GM12878 (cell line): ENCODE results near the gene SLC44A3. TPM values are rescaled to one million over a fixed set of nuclear protein-coding genes. Genes with fewer than 3 reads are reported as not detected.

Experiments
- ATAC-seq: fragments of 200-7000 bp; cut with Tn5 transposase; 3 replicates; pipeline ENCODE4 v1.9.1; 2020; ENCODE audit warnings: mild to moderate bottlenecking, moderate library complexity
- BruUV-seq: library from RNA; stranded (reverse); fragments of 400-500 nt; replicated peaks from 2 replicates; lab custom pipeline; 2021; lab: Mats Ljungman, UMichigan
- CTCF ChIA-PET: fragments of 300-600 bp; sonication (Branson Sonifier 250); formaldehyde crosslinking; extraction: SDS; loops from one replicate; lab custom pipeline; 2021; ENCODE audit warnings: inconsistent platforms; lab: Yijun Ruan, JAX
- POLR2A ChIA-PET: fragments of 350-600 bp; formaldehyde crosslinking; extraction: SDS; loops from one replicate; lab custom pipeline; 2021; ENCODE audit warnings: inconsistent platforms; lab: Charles Lee
- RAD21 ChIA-PET: fragments of 300-600 bp; sonication (Branson Sonifier 250); formaldehyde crosslinking; loops from one replicate; lab custom pipeline; 2023; ENCODE audit warnings: antibody characterized with exemption; ENCODE audit not compliant: unreplicated experiment; lab: Charles Lee
- SMC1A ChIA-PET: fragments of 300-600 bp; sonication (Branson Sonifier 250); formaldehyde crosslinking; loops from one replicate; lab custom pipeline; 2023; ENCODE audit not compliant: unreplicated experiment, uncharacterized antibody; lab: Charles Lee
- DNase-seq: peaks from one replicate; pipeline ENCODE4 v3.0.0-alpha.2; 2011; ENCODE audit warnings: low read depth, low spot score
- FAIRE-seq: peaks from 3 replicates; lab custom pipeline; 2011; peaks lifted over from hg19 to GRCh38; lab: Jason Lieb, UNC
- H2AFZ ChIP-seq: 2 replicates; pipeline ENCODE4 v1.6.0; 2011; ENCODE audit warnings: low read depth, low read length, control low read depth; ENCODE audit not compliant: control insufficient read depth
- H3K27ac ChIP-seq: 2 replicates; pipeline ENCODE4 v1.5.1; 2011; ENCODE audit warnings: control low read depth; ENCODE audit not compliant: control insufficient read depth, insufficient read depth
- H3K27me3 ChIP-seq, 2 experiments: replicated peaks in 1 of 2; 2 replicates each; pipeline versions ENCODE4 v1.6.0 to v1.6.1; 2011; ENCODE audit warnings: low read length in 1 of 2; ENCODE audit not compliant: control insufficient read depth in 2 of 2, insufficient read depth in 2 of 2
- H3K36me3 ChIP-seq, 2 experiments: 2 replicates each; pipeline ENCODE4 v1.5.1; 2011; ENCODE audit warnings: low read length in 1 of 2; ENCODE audit not compliant: control insufficient read depth in 2 of 2, insufficient read depth in 2 of 2
- H3K4me1 ChIP-seq: 2 replicates; pipeline ENCODE4 v1.6.1; 2011; ENCODE audit warnings: mild to moderate bottlenecking, low read length, moderate library complexity, mixed read lengths; ENCODE audit not compliant: control insufficient read depth, insufficient read depth
- H3K4me2 ChIP-seq: 2 replicates; pipeline ENCODE4 v1.6.0; 2011; ENCODE audit warnings: control low read depth; ENCODE audit not compliant: control insufficient read depth, insufficient read depth
- H3K4me3 ChIP-seq: fragments of 200-600 bp; sonication (generic); 2 replicates; pipeline ENCODE4 v1.5.1; 2016
- H3K79me2 ChIP-seq: 2 replicates; pipeline ENCODE4 v1.6.0; 2011; ENCODE audit warnings: low read length; ENCODE audit not compliant: control insufficient read depth, insufficient read depth
- H3K9ac ChIP-seq: 2 replicates; pipeline ENCODE4 v1.8.0; 2011; ENCODE audit warnings: low read length, control low read depth, mixed read lengths; ENCODE audit not compliant: control insufficient read depth, insufficient read depth
- H3K9me3 ChIP-seq: replicated peaks from 3 replicates; pipeline ENCODE4 v1.5.1; 2011; ENCODE audit warnings: mild to moderate bottlenecking, low read length; ENCODE audit not compliant: control insufficient read depth, insufficient read depth
- H4K20me1 ChIP-seq: 2 replicates; pipeline ENCODE4 v1.6.0; 2011; ENCODE audit not compliant: control insufficient read depth, insufficient read depth
- CHD1 ChIP-seq: IDR thresholded peaks from 2 replicates; pipeline ENCODE4 v1.6.1; 2012; ENCODE audit warnings: low read depth, low read length, improper control_type of control experiment
- DPF2 ChIP-seq: fragments of 450-650 bp; IDR thresholded peaks from 2 replicates; pipeline ENCODE4 v1.6.1; 2017; ENCODE audit warnings: mild to moderate bottlenecking
- IKZF1 ChIP-seq: fragments of 450-650 bp; conservative IDR thresholded peaks from 2 replicates; pipeline ENCODE4 v1.6.1; 2017; ENCODE audit warnings: antibody characterized with exemption, mild to moderate bottlenecking
- JUNB ChIP-seq: IDR thresholded peaks from 2 replicates; pipeline ENCODE4 v1.6.1; 2016; ENCODE audit warnings: antibody characterized with exemption, mild to moderate bottlenecking
- MEF2A ChIP-seq: IDR thresholded peaks from 2 replicates; pipeline ENCODE4 v1.6.1; 2011; ENCODE audit warnings: low read depth, mild to moderate bottlenecking, low read length, moderate library complexity; ENCODE audit not compliant: insufficient read depth
- MTA3 ChIP-seq: IDR thresholded peaks from 2 replicates; pipeline ENCODE4 v1.6.1; 2012; ENCODE audit warnings: low read length, inconsistent platforms, borderline replicate concordance
- POU2F2 ChIP-seq: IDR thresholded peaks from 3 replicates; pipeline ENCODE4 v1.6.1; 2011; ENCODE audit warnings: low read depth, mild to moderate bottlenecking, low read length, borderline replicate concordance
- RUNX3 ChIP-seq: IDR thresholded peaks from 2 replicates; pipeline ENCODE4 v1.6.1; 2012; ENCODE audit warnings: low read length, inconsistent platforms
- SMC3 ChIP-seq: IDR thresholded peaks from 2 replicates; pipeline ENCODE4 v1.6.1; 2011; ENCODE audit warnings: low read length, improper control_type of control experiment, borderline replicate concordance
- ZBTB4 ChIP-seq: fragments of 450-650 bp; formaldehyde crosslinking; IDR thresholded peaks from 2 replicates; pipeline ENCODE4 v1.4.0; 2022; ENCODE audit warnings: mild to moderate bottlenecking, moderate library complexity
- in situ Hi-C: fragments of 300-500 bp; cut with MboI; formaldehyde crosslinking; loops from 9 replicates; pipeline ENCODE4 v1.14.3; 2018; ENCODE audit warnings: mixed read lengths
- intact Hi-C: fragments of 100-400 bp; cut with micrococcal nuclease; formaldehyde crosslinking; loops from one replicate; pipeline ENCODE4 v1.14.2; 2022; ENCODE audit not compliant: unreplicated experiment
- polyA plus RNA-seq, 11 experiments: library from polyadenylated mRNA; depleted of rRNA in 4 of 11; unstranded in 6 of 11; stranded (reverse) in 5 of 11; fragments of >200 nt; fragmentation: Nextera tagmentation in 4 of 11; fragmentation: Illumina TruSeq in 1 of 11; extraction: Ambion mirVana in 4 of 11; extraction: Trizol in 1 of 11; gene quantifications; 1 replicate in 1 of 11; 2 replicates in 10 of 11; pipeline versions ENCODE4 v1.2.1 to v1.2.3, GENCODE V29; 2011 to 2016; ENCODE audit warnings: inconsistent platforms in 2 of 11, missing spikeins in 2 of 11, low read depth in 1 of 11
- total RNA-seq, 4 experiments: library from RNA; depleted of rRNA in 3 of 4; stranded (reverse); fragments of >200 nt in 3 of 4; fragmentation: Illumina TruSeq in 1 of 4; extraction: Trizol in 1 of 4; gene quantifications; 2 replicates each; pipeline versions ENCODE4 v1.2.1 to v1.2.3, GENCODE V29; 2013 to 2021
- TF ChIP-seq, protein P1 (sequence below): fragments of 450-650 bp; IDR thresholded peaks from 2 replicates; pipeline ENCODE4 v1.6.1; 2017; ENCODE audit warnings: mild to moderate bottlenecking, low read depth, inconsistent platforms; ENCODE audit not compliant: poor library complexity, severe bottlenecking

SLC44A3 gene
- total and polyA plus RNA-seq, 10 of the 15 experiments (the other 5 are each of a cell fraction or from before 2014, with no cell fraction given) = not detected

DNA sequence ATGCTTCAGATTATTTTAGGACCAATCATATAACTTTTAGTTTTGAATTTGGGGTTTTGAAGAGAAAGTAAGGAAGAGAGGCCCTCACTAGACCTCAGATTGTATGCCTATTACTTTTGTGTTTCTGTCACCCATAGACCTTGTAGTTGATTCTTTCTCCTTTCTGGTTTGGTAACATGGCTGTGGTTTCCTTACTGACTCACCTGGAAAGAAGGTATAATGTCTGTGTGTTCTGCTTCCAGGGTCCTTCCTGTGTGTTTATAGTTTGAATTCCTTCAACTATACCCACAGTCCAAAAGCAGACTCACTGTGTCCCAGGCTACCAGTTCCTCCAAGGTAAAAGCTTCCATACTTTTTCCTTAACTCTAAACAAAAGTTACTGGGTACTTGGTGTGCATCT lies 8.1 kb downstream of the SLC44A3 start:
- Histone ChIP-seq H3K79me2 (no peaks in the 10 kb centered on the region), H3K27ac (no peak overlapping the region), H3K9me3 (no peaks in the 10 kb centered on the region), H3K4me2 (no peak overlapping the region), H4K20me1 (no peaks in the 10 kb centered on the region), H3K27me3 (no peaks in the 10 kb centered on the region; a peak in 1 of 4 replicates), H3K4me1 (no peaks in the 10 kb centered on the region), H3K36me3 (no peaks in the 10 kb centered on the region), H2AFZ (no peak overlapping the region), H3K4me3 (no peak overlapping the region), H3K9ac (no peak overlapping the region)
- DNase-seq (no peak), ATAC-seq (no peak), FAIRE-seq (no peak)
- in situ Hi-C loops = no loop called here
- intact Hi-C loops = no loop called here
- ChIA-PET RAD21 (no interaction called here), SMC1A (interaction anchor here (1.0 kb wide), 2 partner anchors 26 to 314 kb away, joined by 3 read pairs; no protein-coding TSS in a partner anchor), POLR2A (no interaction called here), CTCF (interaction anchor here (1.0 to 1.2 kb wide), 2 partner anchors 24 to 213 kb away, joined by 3 to 6 read pairs; no protein-coding TSS in a partner anchor)
- no peak for TF ChIP-seq MEF2A
- no peak for TF ChIP-seq RUNX3
- no peak for TF ChIP-seq CHD1
- no peak for TF ChIP-seq SMC3
- TF ChIP-seq POU2F2 = no peak
- TF ChIP-seq, protein P1, sequence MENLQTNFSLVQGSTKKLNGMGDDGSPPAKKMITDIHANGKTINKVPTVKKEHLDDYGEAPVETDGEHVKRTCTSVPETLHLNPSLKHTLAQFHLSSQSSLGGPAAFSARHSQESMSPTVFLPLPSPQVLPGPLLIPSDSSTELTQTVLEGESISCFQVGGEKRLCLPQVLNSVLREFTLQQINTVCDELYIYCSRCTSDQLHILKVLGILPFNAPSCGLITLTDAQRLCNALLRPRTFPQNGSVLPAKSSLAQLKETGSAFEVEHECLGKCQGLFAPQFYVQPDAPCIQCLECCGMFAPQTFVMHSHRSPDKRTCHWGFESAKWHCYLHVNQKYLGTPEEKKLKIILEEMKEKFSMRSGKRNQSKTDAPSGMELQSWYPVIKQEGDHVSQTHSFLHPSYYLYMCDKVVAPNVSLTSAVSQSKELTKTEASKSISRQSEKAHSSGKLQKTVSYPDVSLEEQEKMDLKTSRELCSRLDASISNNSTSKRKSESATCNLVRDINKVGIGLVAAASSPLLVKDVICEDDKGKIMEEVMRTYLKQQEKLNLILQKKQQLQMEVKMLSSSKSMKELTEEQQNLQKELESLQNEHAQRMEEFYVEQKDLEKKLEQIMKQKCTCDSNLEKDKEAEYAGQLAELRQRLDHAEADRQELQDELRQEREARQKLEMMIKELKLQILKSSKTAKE = no peak
- no peak for TF ChIP-seq IKZF1
- no peak for TF ChIP-seq MTA3
- no peak for TF ChIP-seq ZBTB4 (CRISPR knock-in tag)
- no peak for TF ChIP-seq JUNB
- no peak for TF ChIP-seq DPF2
- BruUV-seq = no TSS peak
